Lower leg skin (tissue), 4 donors: ENCODE measurements around the gene ARHGEF10L. TPM values are rescaled to one million over a fixed set of nuclear protein-coding genes. Genes with fewer than 3 reads are reported as not detected.

Source experiments
- DNase-seq, 2 donors: peaks; one replicate each; pipeline ENCODE4 v3.0.0-alpha.2; 2019; ENCODE audit warnings: low spot score in 2 of 2
- H3K4me3 ChIP-seq: fragments of 200-600 bp; sonication (generic); 2 replicates; pipeline ENCODE4 v1.5.1; 2017; ENCODE audit warnings: mild to moderate bottlenecking, low read depth; ENCODE audit not compliant: poor library complexity, severe bottlenecking
- CTCF ChIP-seq, 3 donors: fragments of 450-650 bp; IDR thresholded peaks; one replicate each; pipeline ENCODE4 v1.5.1; 2016; ENCODE audit warnings: antibody characterized with exemption in 3 of 3, mild to moderate bottlenecking in 3 of 3, moderate library complexity in 2 of 3
- POLR2A ChIP-seq, 2 donors: fragments of 450-650 bp; IDR thresholded peaks; one replicate each; pipeline ENCODE4 v1.6.1; 2016 to 2017; ENCODE audit warnings: antibody characterized with exemption in 2 of 2, mild to moderate bottlenecking in 1 of 2, moderate library complexity in 1 of 2
- WGBS, 2 donors: methylation state at CpG; one replicate each; pipeline ENCODE4 v1.1.5; 2018; 5-methylcytosine and 5-hydroxymethylcytosine counted together
- intact Hi-C: fragments of 100-400 bp; cut with DNase I; formaldehyde crosslinking; loops from one replicate; pipeline ENCODE4 v1.15.0; 2023; ENCODE audit warnings: low total_unique reads
- total RNA-seq, 4 donors: library from RNA; depleted of rRNA; stranded (reverse); fragments of >200 nt; gene quantifications; one replicate each; pipeline ENCODE4 v1.1.0, GENCODE V29; 2016

ARHGEF10L gene
- total RNA-seq, 4 donors from 2014 or later = 95.1 to 125 (median 114) TPM

- TF ChIP-seq POLR2A (IDR thresholded peaks at IDR 0.05) (no peak), CTCF (IDR thresholded peaks at IDR 0.05) (no peak)
- H3K4me3 ChIP-seq = no peak overlapping the region
- intact Hi-C loops = no loop called here
- DNase-seq = no peak
- 81 to 82% methylated on average over 20 to 21 of the region's 21 CpGs for WGBS, 2 donors
Measured at GRCh38 chr1:17700945-17701810, 161.7 kb downstream of the ARHGEF10L start.

- intact Hi-C loops = no loop called here
- 80 to 84% methylated on average over 7 of the region's 7 CpGs for WGBS, 2 donors
- DNase-seq = no peak
- no peak overlapping the region for H3K4me3 ChIP-seq
- TF ChIP-seq POLR2A (IDR thresholded peaks at IDR 0.05) (no peak), CTCF (IDR thresholded peaks at IDR 0.05) (no peak)
Measured at GRCh38 chr1:17704176-17704575, 164.7 kb downstream of the ARHGEF10L start.

- no peak for DNase-seq
- no peak for TF ChIP-seq POLR2A (IDR thresholded peaks at IDR 0.05)
- no peak for TF ChIP-seq CTCF (IDR thresholded peaks at IDR 0.05)
- intact Hi-C loops = no loop called here
- 60 to 65% methylated on average over 10 of the region's 10 CpGs for WGBS, 2 donors
- no peak overlapping the region for H3K4me3 ChIP-seq
Measured at GRCh38 chr1:17706445-17706844, 166.9 kb downstream of the ARHGEF10L start.

GRCh38 chr1:17709981-17710380, 170.5 kb downstream of the ARHGEF10L start:
- WGBS, 2 donors = 82 to 87% methylated on average over 3 of the region's 3 CpGs
- H3K4me3 ChIP-seq = no peak overlapping the region
- intact Hi-C loops = no loop called here
- no peak for DNase-seq
- TF ChIP-seq CTCF (IDR thresholded peaks at IDR 0.05) = no peak
- TF ChIP-seq POLR2A (IDR thresholded peaks at IDR 0.05) = no peak

GRCh38 chr1:17710889-17711576, 171.5 kb downstream of the ARHGEF10L start:
- intact Hi-C loops = no loop called here
- no peak overlapping the region for H3K4me3 ChIP-seq
- WGBS, 2 donors = 74 to 75% methylated on average over 2 to 4 of the region's 4 CpGs
- no peak for TF ChIP-seq CTCF (IDR thresholded peaks at IDR 0.05)
- no peak for TF ChIP-seq POLR2A (IDR thresholded peaks at IDR 0.05)
- DNase-seq = no peak
